ENCODE results near the gene CLTB.

- TF ChIP-seq POLR2A (IDR thresholded peaks at IDR 0.05), result no peak
- TF ChIP-seq CTCF (IDR thresholded peaks at IDR 0.05), result no peak
Measured at GRCh38 chr5:176432707-176433106, 16.4 kb upstream of the CLTB start.

Data from testis (tissue), 2 donors.